Kidney (tissue), 14 donors: ENCODE data around the gene SLC6A19. TPM values are rescaled to one million over a fixed set of nuclear protein-coding genes. Genes with fewer than 3 reads are reported as not detected.

ENCODE experiments used
- DNase-seq, 5 donors: peaks; one replicate each; pipeline ENCODE4 v3.0.0-alpha.2; 2013 to 2020
- FAIRE-seq: peaks from 2 replicates; lab custom pipeline; 2012; peaks lifted over from hg19 to GRCh38; lab: Jason Lieb, UNC
- H3K27ac ChIP-seq, 2 donors: one replicate each; pipeline ENCODE4 v1.7.0; 2013; ENCODE audit warnings: low read depth in 2 of 2, low read length in 2 of 2, inconsistent platforms in 1 of 2
- H3K27me3 ChIP-seq: one replicate; pipeline ENCODE4 v1.7.1; 2013; ENCODE audit warnings: low read length, inconsistent platforms; ENCODE audit not compliant: control insufficient read depth, insufficient read depth
- H3K36me3 ChIP-seq, 3 donors: one replicate each; pipeline versions ENCODE4 v1.7.0 to v1.7.1; 2013; ENCODE audit warnings: low read length in 3 of 3, control low read depth in 1 of 3, inconsistent platforms in 1 of 3; ENCODE audit not compliant: insufficient read depth in 3 of 3, control insufficient read depth in 2 of 3
- H3K4me1 ChIP-seq, 3 donors: one replicate each; pipeline versions ENCODE4 v1.7.0 to v1.7.1; 2013; ENCODE audit warnings: low read length in 3 of 3, inconsistent platforms in 1 of 3, low read depth in 1 of 3; ENCODE audit not compliant: control insufficient read depth in 2 of 3, insufficient read depth in 2 of 3
- H3K4me3 ChIP-seq, 3 donors: one replicate each; pipeline versions ENCODE4 v1.7.0 to v1.8.1; 2013; ENCODE audit warnings: low read length in 3 of 3, control low read depth in 1 of 3, inconsistent platforms in 1 of 3
- H3K9ac ChIP-seq, 3 donors: one replicate each; pipeline versions ENCODE4 v1.7.0 to v1.7.1; 2013; ENCODE audit warnings: low read length in 3 of 3, control low read depth in 1 of 3, inconsistent platforms in 1 of 3
- H3K9me3 ChIP-seq, 3 donors: one replicate each; pipeline versions ENCODE4 v1.7.0 to v1.7.1; 2013; ENCODE audit warnings: low read length in 3 of 3, control low read depth in 1 of 3, inconsistent platforms in 1 of 3; ENCODE audit not compliant: control insufficient read depth in 2 of 3, insufficient read depth in 1 of 3
- CTCF ChIP-seq: IDR thresholded peaks from 3 replicates; pipeline ENCODE4 v1.5.1; 2012; ENCODE audit warnings: mild to moderate bottlenecking, moderate library complexity, borderline replicate concordance; ENCODE audit not compliant: insufficient read depth; ENCODE audit errors: extremely low read depth
- intact Hi-C: fragments of 100-400 bp; cut with DNase I; formaldehyde crosslinking; loops from one replicate; pipeline ENCODE4 v1.11.1; 2022
- polyA plus RNA-seq: library from polyadenylated mRNA; stranded (reverse); fragments of 350-450 nt; fragmentation: Illumina TruSeq; extraction: RNeasy Lipid Tissue Mini Kit (QIAGEN cat#74804); gene quantifications from one replicate; pipeline ENCODE4 v1.2.3, GENCODE V29; 2014; ENCODE audit warnings: low read depth, low replicate concordance; ENCODE audit not compliant: insufficient read depth
- total RNA-seq: library from RNA; stranded (reverse); fragmentation: NEBNext Ultra II Directional; extraction: Animal tissue kit (Norgen Biotek cat#: 25700); gene quantifications from one replicate; pipeline ENCODE4 v1.2.1, GENCODE V29; 2021
- donor health status: control.
- donor health status: control.
- donor health status: control.
- donor health status: control.
- donor health status: control.
- donor health status: DM: yes; HTN: yes; CAD: no.
- donor health status: Normal renal cell carcinoma (clear cell type).

SLC6A19 gene
- total and polyA plus RNA-seq, 2 donors from 2014 or later: 2.2 to 69.3 TPM

GRCh38 chr5:1222621-1223277 lies 21.4 kb downstream of the SLC6A19 start:
- intact Hi-C loops: no loop called here
- Histone ChIP-seq H3K9me3 (peaks cover 0 to 2% (median 0%) of the 10 kb centered on the region in 3 donors), H3K4me1 (peaks cover 0 to 14% (median 9%) of the 10 kb centered on the region in 3 donors), H3K27me3 (no peaks in the 10 kb centered on the region), H3K36me3 (peaks cover 0 to 6% (median 6%) of the 10 kb centered on the region in 3 donors), H3K9ac (no peak overlapping the region), H3K27ac (no peak overlapping the region), H3K4me3 (peak overlapping the region in 1 of 3 donors; percentile 19)
- FAIRE-seq (no peak), DNase-seq (peak in 2 of 5 donors; percentile 36 to 54)
- TF ChIP-seq CTCF: no peak

DNA sequence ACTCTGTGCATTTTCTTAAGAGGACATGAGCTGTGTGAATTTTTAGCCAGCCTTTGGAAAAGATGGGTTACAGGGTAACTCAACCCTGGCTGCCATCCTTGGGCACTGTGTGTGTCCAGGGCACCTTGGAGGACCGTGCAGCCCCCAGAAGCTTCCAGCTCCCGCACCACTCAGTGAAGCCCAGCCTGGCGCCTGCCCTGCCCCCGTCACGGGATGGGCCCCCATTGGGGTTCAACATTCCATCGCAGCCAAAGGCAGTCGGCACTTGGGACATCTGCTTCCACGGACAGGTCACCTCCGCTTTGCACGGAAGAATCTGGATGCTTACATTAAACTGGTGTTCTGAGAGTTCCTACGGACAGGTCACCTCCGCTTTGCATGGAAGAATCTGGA lies 21.9 kb downstream of the SLC6A19 start:
- no peak overlapping the region for H3K4me3 ChIP-seq

DNA sequence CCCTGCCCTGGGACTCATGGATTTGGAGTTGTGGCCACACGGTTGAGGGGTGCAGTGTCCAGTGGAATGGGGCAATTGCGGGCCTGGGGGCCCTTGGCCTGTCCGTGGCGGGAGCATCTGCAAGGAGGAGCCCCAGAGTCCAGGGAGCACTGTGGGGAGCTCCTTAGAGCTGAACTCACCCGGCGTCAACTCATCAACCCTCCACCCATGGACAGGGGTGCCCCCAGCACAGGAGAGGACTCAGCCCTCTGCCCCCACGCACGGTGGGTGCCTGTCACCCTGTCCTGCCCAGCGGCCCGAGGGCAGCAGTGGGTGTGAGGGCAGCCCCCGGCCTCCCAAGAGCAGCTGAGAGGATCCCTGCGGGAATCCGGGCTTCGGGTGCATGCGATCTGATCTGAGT lies 23.2 kb downstream of the SLC6A19 start:
- H3K9ac ChIP-seq: no peak overlapping the region
- no peak for TF ChIP-seq CTCF
- H3K4me1 ChIP-seq: peaks cover 0 to 14% (median 9%) of the 10 kb centered on the region in 3 donors
- peaks cover 0 to 6% (median 6%) of the 10 kb centered on the region in 3 donors for H3K36me3 ChIP-seq
- no peak overlapping the region for H3K4me3 ChIP-seq
- DNase-seq: no peak
- no peak for FAIRE-seq
- intact Hi-C loops: no loop called here
- no peaks in the 10 kb centered on the region for H3K27me3 ChIP-seq
- no peak overlapping the region for H3K27ac ChIP-seq
- peaks cover 0 to 2% (median 0%) of the 10 kb centered on the region in 3 donors for H3K9me3 ChIP-seq

More for the DNA sequence above, 21.9 kb downstream of the SLC6A19 start:
- Histone ChIP-seq H3K9me3 (peaks cover 0 to 2% (median 0%) of the 10 kb centered on the region in 3 donors), H3K4me1 (peaks cover 0 to 14% (median 9%) of the 10 kb centered on the region in 3 donors), H3K36me3 (peaks cover 0 to 6% (median 6%) of the 10 kb centered on the region in 3 donors), H3K27me3 (no peaks in the 10 kb centered on the region), H3K27ac (no peak overlapping the region), H3K9ac (no peak overlapping the region)
- no peak for DNase-seq
- TF ChIP-seq CTCF: no peak
- intact Hi-C loops: no loop called here
- no peak for FAIRE-seq
